ENCODE measurements around the gene TMEM203.
A peak's percentile ranks its signal among the peaks of the same experiment; 100 is the strongest.

GRCh38 chr9:137240318-137240840 lies 34.9 kb upstream of the TMEM203 start:
- TF ChIP-seq CTCF (conservative IDR thresholded peaks at IDR 0.05; ENCODE audit: low read depth in 2 of 2) = peak in 1 of 2 experiments; percentile 16; a peak in 1 of 4 replicates
- no peak for TF ChIP-seq CREB1 (CRISPR knock-in tag; IDR thresholded peaks at IDR 0.05; ENCODE audit: low read depth)
- no peak for TF ChIP-seq POLR2AphosphoS5 (IDR thresholded peaks at IDR 0.05; ENCODE audit: low read depth)
- no peak for TF ChIP-seq EZH2phosphoT487 (IDR thresholded peaks at IDR 0.05; ENCODE audit: unreplicated experiment)
- TF ChIP-seq REST (IDR thresholded peaks at IDR 0.05; ENCODE audit: unreplicated experiment) = no peak
- TF ChIP-seq ZNF114 (CRISPR knock-in tag; IDR thresholded peaks at IDR 0.05) = no peak
